A549 treated with GW870086 at 1 μM for 4 hours (cell line): ENCODE data around the gene CP. TPM values are rescaled to one million over a fixed set of nuclear protein-coding genes. Genes with fewer than 3 reads are reported as not detected.

Experiments used
- total RNA-seq: library from RNA; stranded (reverse); fragments of 200-300 nt; extraction: Qiagen RNA extraction; gene quantifications from 5 replicates; pipeline ENCODE4 v1.2.3, GENCODE V29; 2022; ENCODE audit warnings: low read depth

The CP gene
- 4.6 to 7.4 TPM (median 6.4 TPM) in 5 replicates for total RNA-seq

DNA sequence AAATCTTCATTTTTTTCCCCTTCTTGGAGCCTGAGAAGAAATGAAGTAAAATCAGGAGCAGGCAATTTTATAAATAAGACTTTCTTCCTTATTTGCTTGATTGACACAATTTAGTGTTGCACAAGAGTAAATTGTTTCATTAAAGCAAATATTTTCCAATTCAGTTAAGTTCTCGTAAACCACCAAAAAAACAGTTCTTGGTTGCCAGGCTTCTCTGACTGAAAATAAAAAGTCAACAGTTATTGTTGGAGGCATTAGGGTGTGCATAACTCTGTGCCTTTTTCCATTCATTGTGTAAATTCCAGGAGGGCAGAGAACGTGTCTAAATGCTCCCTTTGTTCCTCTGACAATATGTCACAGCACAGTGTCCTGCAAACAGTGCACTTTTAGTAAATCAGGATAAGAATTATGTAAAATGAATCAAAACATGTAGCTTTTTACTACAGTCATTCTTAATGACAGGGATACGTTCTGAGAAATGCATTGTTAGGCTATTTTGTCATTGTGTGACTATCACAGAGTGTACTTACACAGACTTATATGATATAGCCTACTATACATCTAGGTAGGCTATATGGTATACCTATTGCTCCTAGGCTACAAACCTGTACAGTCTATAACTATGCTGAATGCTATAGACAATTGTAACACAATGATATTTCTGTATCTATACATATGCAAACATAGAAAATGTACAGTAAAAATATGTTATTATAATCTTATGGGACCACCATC lies at the start of gene CP:
Gene CP (minus strand): TSS at position 47 of the 735 bp plus-strand sequence. CDS start 37 bp downstream, at position 10.

DNA sequence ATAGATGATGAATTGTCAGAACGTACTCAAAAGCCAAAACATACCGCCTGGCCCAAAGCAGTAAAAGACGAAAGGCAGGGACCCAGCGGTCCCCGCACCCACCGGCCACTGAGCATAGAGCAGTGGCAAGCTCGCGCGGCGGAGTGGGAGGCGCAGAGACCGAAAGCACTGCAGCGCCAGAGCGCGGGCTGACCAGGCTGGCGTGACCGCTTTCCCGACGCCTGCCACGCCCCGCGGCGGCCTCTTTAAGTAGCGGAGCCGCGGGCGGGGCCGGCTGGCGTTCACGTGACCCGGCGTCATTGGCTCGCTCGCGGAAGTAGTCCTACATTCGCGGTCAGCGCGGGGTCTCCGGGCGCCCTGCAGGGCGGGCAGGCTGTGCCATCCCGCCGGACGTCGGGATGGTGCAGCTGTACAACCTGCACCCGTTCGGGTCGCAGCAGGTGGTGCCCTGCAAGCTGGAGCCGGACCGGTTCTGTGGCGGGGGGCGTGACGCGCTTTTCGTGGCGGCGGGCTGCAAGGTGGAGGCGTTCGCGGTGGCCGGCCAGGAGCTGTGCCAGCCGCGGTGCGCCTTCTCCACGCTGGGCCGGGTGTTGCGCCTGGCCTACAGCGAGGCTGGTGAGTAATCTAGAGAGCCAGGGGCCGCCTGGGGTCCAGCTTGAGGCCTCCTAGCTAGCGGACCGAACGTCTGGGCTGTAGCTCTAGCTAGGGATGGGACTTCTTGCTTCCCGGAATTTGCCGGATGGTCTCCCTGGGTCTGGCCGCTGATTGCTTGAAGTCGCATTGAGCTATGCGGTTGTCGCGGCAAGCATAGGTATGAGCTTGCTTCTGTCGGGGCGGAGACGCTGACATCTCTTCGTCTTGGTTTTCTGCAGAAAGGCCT lies 92.1 kb downstream of the CP start, which contains the start of gene HPS3:
Gene HPS3 (plus strand): TSS at position 313 of the 880 bp plus-strand sequence. CDS start 86 bp downstream, at position 399.

Other genes with a start within 250 kb of the CP start
- gene GYG1, start 230.3 kb downstream of the CP start, total RNA-seq: 33.9 to 40.6 TPM (median 34.6 TPM) in 5 replicates
- 11.2 to 20.5 TPM (median 17.3 TPM) in 5 replicates for gene HLTF, start 135.3 kb downstream of the CP start, total RNA-seq
- gene HPS3, start 92.2 kb downstream of the CP start, total RNA-seq: 29.7 to 35.4 TPM (median 33.7 TPM) in 5 replicates
- 31.8 to 38.1 TPM (median 35.7 TPM) in 5 replicates for gene TM4SF18, start 111.8 kb upstream of the CP start, total RNA-seq
- gene TM4SF1, start 155.8 kb upstream of the CP start, total RNA-seq: 890 to 1,500 TPM (median 1,132 TPM) in 5 replicates